HUES64 (cell line): ENCODE results near the gene OSBPL2. TPM values are rescaled to one million over a fixed set of nuclear protein-coding genes. Genes with fewer than 3 reads are reported as not detected.

ENCODE experiments used
- H3K27ac ChIP-seq: 2 replicates; pipeline ENCODE4 v1.7.0; 2013; ENCODE audit warnings: low read depth, low read length, inconsistent platforms
- H3K27me3 ChIP-seq: 2 replicates; pipeline ENCODE4 v1.6.1; 2013; ENCODE audit warnings: mild to moderate bottlenecking, low read length; ENCODE audit not compliant: insufficient read depth
- H3K36me3 ChIP-seq: 2 replicates; pipeline ENCODE4 v1.6.1; 2013; ENCODE audit warnings: mild to moderate bottlenecking, low read length; ENCODE audit not compliant: insufficient read depth
- H3K4me1 ChIP-seq: 2 replicates; pipeline ENCODE4 v1.6.1; 2013; ENCODE audit warnings: mild to moderate bottlenecking, low read length, moderate library complexity; ENCODE audit not compliant: insufficient read depth
- H3K4me3 ChIP-seq: 2 replicates; pipeline ENCODE4 v1.5.1; 2013; ENCODE audit warnings: mild to moderate bottlenecking, low read length, moderate library complexity
- H3K9ac ChIP-seq: 2 replicates; pipeline ENCODE4 v1.6.1; 2013; ENCODE audit warnings: mild to moderate bottlenecking, low read depth, low read length
- H3K9me3 ChIP-seq: 2 replicates; pipeline ENCODE4 v1.6.1; 2013; ENCODE audit warnings: low read depth, low read length; ENCODE audit not compliant: insufficient read depth
- WGBS: fragments of 150-250, 120-280 bp; methylation state at CpG from one replicate; pipeline ENCODE4 v1.1.7; 2013; ENCODE audit warnings: missing lambda C conversion rate; 5-methylcytosine and 5-hydroxymethylcytosine counted together
- polyA plus RNA-seq, 2 experiments: library from polyadenylated mRNA; stranded (reverse); fragments of 50-300 nt; gene quantifications; one replicate each; pipeline ENCODE4 v1.2.3, GENCODE V29; 2013

Gene OSBPL2
- polyA plus RNA-seq (2013, experiment 1 of 2): 11.5 TPM
- 14.9 TPM for polyA plus RNA-seq (2013, experiment 2 of 2)

GRCh38 chr20:62237801-62238568 is at the start of gene OSBPL2:
OSBPL2 (plus strand) TSS chr20:62238521; CDS start chr20:62256185, 17,664 bp downstream.
- H3K36me3 ChIP-seq: peaks cover 5% of the 10 kb centered on the region; the same call in 1 of the 2 replicates
- no peak within 1 kb of the TSS; the same call in 1 of the 2 replicates for H3K27ac ChIP-seq
- H3K9me3 ChIP-seq: no peaks in the 10 kb centered on the region
- peak within 1 kb of the TSS; percentile 69 for H3K4me3 ChIP-seq
- peak within 1 kb of the TSS; percentile 49 for H3K9ac ChIP-seq
- WGBS: 3% methylated on average over 55 of the region's 55 CpGs
- H3K4me1 ChIP-seq: 0 out of 2 replicates have a peak, but pooled peaks cover 8% of the 10 kb centered on the region
- H3K27me3 ChIP-seq: no peaks in the 10 kb centered on the region

DNA sequence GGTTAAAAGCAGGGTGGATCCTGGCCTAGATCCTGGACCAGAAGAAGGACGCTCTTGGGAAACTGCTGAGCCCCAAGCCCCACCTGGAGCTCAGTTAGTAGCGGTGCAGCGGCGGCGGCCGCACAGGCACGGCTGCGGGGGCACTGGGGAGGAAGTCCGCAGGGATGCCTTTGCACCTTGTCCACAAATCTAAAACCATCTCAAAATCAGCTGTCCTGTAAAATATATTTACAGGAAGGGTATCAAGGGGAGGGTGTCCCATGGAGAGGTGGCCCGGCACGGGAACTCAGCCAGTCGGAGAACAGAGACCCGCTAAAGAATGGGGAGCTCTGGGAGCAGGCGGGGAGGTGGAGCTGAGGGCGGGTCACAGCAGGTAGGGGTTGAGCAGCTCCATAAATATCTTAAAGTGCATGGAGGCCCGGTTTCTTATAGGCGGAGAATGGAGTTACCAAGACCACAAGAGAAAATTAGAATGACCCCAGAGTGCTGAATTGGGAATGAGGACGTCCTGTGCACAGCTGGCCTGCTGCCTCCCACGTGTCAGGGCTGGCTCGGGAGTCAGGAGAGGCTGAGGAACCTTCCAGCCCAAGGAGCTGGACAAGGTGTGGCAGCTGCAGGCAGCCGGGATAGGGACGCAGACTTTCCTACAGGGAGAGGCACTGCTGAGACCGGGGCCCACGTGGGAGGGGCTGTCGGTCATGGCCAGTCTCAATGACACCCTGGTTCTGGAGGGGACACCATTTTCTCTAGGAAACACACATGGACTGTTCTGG is 47.5 kb upstream of the OSBPL2 start:
- Histone ChIP-seq H3K9me3 (no peaks in the 10 kb centered on the region), H3K27me3 (no peaks in the 10 kb centered on the region), H3K36me3 (peaks cover 18% of the 10 kb centered on the region; the same call in 1 of the 2 replicates), H3K4me3 (no peak overlapping the region), H3K27ac (no peak overlapping the region), H3K9ac (no peak overlapping the region), H3K4me1 (no peaks in the 10 kb centered on the region)
- WGBS: 93% methylated on average over 24 of the region's 25 CpGs

DNA sequence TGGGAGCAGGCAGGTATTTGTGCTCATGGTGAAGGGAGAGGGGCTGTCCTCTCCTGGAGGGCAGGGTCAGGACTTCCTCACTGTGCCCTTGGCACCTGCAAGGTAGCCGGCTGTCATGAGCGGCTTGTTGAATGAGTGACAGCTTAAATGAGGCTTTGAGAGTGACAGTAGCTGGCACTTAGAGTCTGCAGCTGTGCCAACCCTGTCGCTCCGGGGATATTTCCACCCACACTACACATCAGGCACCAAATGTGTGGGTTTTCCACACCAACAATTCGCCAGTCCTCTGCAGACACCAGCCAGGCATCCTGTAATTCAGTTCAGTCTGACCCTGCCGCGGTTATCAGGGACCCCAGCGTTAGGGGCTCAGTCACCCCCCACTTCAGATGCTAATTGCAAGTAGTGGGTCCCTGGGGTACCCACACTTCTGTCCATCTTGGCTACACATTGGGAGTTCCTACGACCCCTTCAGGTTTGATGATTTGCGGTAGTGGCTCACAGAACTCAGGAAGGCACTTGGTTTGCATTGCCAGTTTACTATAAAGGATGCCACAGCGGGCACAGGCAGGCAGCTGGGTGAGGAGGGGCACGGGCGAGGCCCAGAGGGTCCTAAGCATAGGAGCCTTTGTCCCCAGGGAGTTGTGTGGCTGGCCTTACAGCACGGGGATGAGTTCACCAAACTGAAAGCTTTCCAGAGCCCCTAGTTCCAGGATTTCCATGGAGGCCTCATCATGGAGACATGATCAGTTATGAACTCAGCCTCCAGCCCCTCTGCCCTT is 46.4 kb upstream of the OSBPL2 start:
- whole genome bisulfite sequencing: 93% methylated on average over 14 of the region's 14 CpGs
- peaks cover 18% of the 10 kb centered on the region; the same call in 1 of the 2 replicates for H3K36me3 ChIP-seq
- no peak overlapping the region for H3K27ac ChIP-seq

GRCh38 chr20:62192635-62193034 is 45.7 kb upstream of the OSBPL2 start:
- Histone ChIP-seq H3K9me3 (no peaks in the 10 kb centered on the region), H3K27ac (no peak overlapping the region)

More for the DNA sequence above, 46.4 kb upstream of the OSBPL2 start:
- Histone ChIP-seq H3K4me1 (no peaks in the 10 kb centered on the region), H3K27me3 (no peaks in the 10 kb centered on the region), H3K9ac (no peak overlapping the region), H3K4me3 (no peak overlapping the region), H3K9me3 (no peaks in the 10 kb centered on the region)

GRCh38 chr20:62193079-62194025 is 45.0 kb upstream of the OSBPL2 start:
- Histone ChIP-seq H3K4me1 (no peaks in the 10 kb centered on the region), H3K27ac (no peak overlapping the region), H3K4me3 (no peak overlapping the region), H3K9me3 (no peaks in the 10 kb centered on the region), H3K27me3 (no peaks in the 10 kb centered on the region), H3K36me3 (peaks cover 30% of the 10 kb centered on the region), H3K9ac (no peak overlapping the region)
- WGBS: 93% methylated on average over 29 of the region's 29 CpGs

More at GRCh38 chr20:62192635-62193034, 45.7 kb upstream of the OSBPL2 start:
- H3K27me3 ChIP-seq: no peaks in the 10 kb centered on the region
- H3K4me3 ChIP-seq: no peak overlapping the region
- peaks cover 23% of the 10 kb centered on the region for H3K36me3 ChIP-seq
- WGBS: 93% methylated on average over 9 of the region's 10 CpGs
- H3K9ac ChIP-seq: no peak overlapping the region
- H3K4me1 ChIP-seq: no peaks in the 10 kb centered on the region

DNA sequence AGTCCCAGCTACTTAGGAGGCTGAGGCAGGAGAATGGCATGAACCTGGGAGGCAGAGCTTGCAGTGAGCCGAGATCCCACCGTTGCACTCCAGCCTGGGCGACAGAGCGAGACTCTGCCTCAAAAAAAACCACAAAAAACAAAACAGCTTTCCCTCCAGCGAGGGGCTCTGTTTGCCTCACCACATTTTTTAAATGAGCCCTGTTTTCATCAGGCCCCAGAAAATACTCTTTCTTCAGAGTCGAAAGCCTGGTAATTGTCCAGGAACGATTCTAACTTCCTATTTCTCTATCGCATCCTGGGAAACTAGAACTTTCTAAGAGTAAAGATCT is 43.3 kb upstream of the OSBPL2 start:
- Histone ChIP-seq H3K9me3 (no peaks in the 10 kb centered on the region), H3K27me3 (no peaks in the 10 kb centered on the region), H3K4me1 (no peaks in the 10 kb centered on the region), H3K4me3 (no peak overlapping the region), H3K36me3 (peaks cover 35% of the 10 kb centered on the region), H3K27ac (no peak overlapping the region), H3K9ac (no peak overlapping the region)
- 84% methylated on average over 7 of the region's 8 CpGs for WGBS

- H3K4me3 ChIP-seq: no peak overlapping the region
These were observed 42.6 kb upstream of the OSBPL2 start for GRCh38 chr20:62195736-62196135.

DNA sequence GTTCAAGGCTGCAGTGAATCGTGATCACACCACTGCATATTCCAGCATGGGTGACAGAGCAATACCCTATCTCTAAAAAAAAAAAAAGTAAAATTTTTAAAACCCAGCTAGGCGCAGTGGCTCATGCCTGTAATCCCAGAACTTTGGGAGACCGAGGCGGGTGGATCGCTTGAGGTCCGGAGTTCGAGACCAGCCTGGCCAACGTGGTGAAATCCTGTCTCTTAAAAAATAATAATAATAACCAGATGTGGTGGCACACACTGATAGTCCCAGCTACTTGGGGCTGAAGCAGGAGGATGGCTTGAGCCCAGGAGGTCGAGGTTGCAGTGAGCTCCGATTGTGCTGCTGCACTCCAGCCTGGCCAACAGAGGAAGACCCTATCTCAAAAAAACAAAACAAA is 42.0 kb upstream of the OSBPL2 start:
- Histone ChIP-seq H3K36me3 (peaks cover 42% of the 10 kb centered on the region), H3K4me1 (no peaks in the 10 kb centered on the region), H3K4me3 (no peak overlapping the region), H3K9me3 (no peaks in the 10 kb centered on the region), H3K27me3 (no peaks in the 10 kb centered on the region), H3K27ac (no peak overlapping the region), H3K9ac (no peak overlapping the region)
- WGBS: 96% methylated on average over 10 of the region's 10 CpGs

More at GRCh38 chr20:62195736-62196135, 42.6 kb upstream of the OSBPL2 start:
- peaks cover 38% of the 10 kb centered on the region for H3K36me3 ChIP-seq
- WGBS: 96% methylated on average over 10 of the region's 10 CpGs
- H3K27me3 ChIP-seq: no peaks in the 10 kb centered on the region
- no peak overlapping the region for H3K27ac ChIP-seq
- H3K4me1 ChIP-seq: no peaks in the 10 kb centered on the region
- H3K9me3 ChIP-seq: no peaks in the 10 kb centered on the region
- no peak overlapping the region for H3K9ac ChIP-seq

GRCh38 chr20:62197311-62197710 is 41.0 kb upstream of the OSBPL2 start:
- Histone ChIP-seq H3K27me3 (no peaks in the 10 kb centered on the region), H3K4me3 (no peak overlapping the region), H3K4me1 (no peaks in the 10 kb centered on the region), H3K36me3 (peaks cover 51% of the 10 kb centered on the region), H3K9me3 (no peaks in the 10 kb centered on the region), H3K27ac (no peak overlapping the region), H3K9ac (no peak overlapping the region)
- 89% methylated on average over 9 of the region's 9 CpGs for WGBS

- Histone ChIP-seq H3K36me3 (peaks cover 52% of the 10 kb centered on the region), H3K27me3 (no peaks in the 10 kb centered on the region), H3K27ac (no peak overlapping the region), H3K4me1 (no peaks in the 10 kb centered on the region), H3K9ac (no peak overlapping the region), H3K4me3 (no peak overlapping the region), H3K9me3 (no peaks in the 10 kb centered on the region)
- 96% methylated on average over 18 of the region's 18 CpGs for WGBS
These were observed 40.5 kb upstream of the OSBPL2 start for GRCh38 chr20:62197801-62198200.
